Peyer's patch (tissue), 4 donors: Measurements from ENCODE around the gene GFRA4.

Experiments used
- POLR2A ChIP-seq, 2 donors: fragments of 450-650 bp; IDR thresholded peaks; one replicate each; pipeline ENCODE4 v1.5.1; 2017; ENCODE audit warnings: antibody characterized with exemption in 2 of 2, mild to moderate bottlenecking in 2 of 2, moderate library complexity in 2 of 2
- TF ChIP-seq, protein P1 (sequence below), 6 experiments: fragments of 450-650 bp in 4 of 6; fragments of 200-600 bp in 2 of 6; sonication (generic) in 1 of 6; IDR thresholded peaks; one replicate each; pipeline ENCODE4 v1.5.1; 2017 to 2019; ENCODE audit warnings: antibody characterized with exemption in 6 of 6, mild to moderate bottlenecking in 3 of 6, moderate library complexity in 1 of 6

DNA sequence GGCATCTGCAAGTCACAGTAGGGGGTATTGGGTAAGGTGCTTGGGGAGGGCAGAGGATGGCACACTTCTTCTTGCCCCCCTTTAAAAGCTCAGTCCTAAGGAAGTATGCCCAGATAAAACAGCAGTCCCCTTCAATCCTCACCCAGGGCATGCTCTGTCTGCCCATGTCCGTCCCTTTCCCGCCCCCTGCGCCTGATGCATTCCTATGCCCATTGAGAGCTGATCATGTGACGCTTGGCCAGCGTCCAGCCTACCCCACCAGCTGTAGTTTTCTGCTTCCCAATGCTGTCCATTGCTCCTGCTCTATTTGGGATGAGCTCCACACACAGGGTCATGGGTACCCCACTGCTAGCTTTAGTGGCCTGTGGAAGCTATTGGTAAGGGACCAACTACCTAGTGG is 40.9 kb upstream of the GFRA4 start:
- TF ChIP-seq, protein P1, sequence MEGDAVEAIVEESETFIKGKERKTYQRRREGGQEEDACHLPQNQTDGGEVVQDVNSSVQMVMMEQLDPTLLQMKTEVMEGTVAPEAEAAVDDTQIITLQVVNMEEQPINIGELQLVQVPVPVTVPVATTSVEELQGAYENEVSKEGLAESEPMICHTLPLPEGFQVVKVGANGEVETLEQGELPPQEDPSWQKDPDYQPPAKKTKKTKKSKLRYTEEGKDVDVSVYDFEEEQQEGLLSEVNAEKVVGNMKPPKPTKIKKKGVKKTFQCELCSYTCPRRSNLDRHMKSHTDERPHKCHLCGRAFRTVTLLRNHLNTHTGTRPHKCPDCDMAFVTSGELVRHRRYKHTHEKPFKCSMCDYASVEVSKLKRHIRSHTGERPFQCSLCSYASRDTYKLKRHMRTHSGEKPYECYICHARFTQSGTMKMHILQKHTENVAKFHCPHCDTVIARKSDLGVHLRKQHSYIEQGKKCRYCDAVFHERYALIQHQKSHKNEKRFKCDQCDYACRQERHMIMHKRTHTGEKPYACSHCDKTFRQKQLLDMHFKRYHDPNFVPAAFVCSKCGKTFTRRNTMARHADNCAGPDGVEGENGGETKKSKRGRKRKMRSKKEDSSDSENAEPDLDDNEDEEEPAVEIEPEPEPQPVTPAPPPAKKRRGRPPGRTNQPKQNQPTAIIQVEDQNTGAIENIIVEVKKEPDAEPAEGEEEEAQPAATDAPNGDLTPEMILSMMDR (IDR thresholded peaks at IDR 0.05): no peak
- TF ChIP-seq POLR2A (IDR thresholded peaks at IDR 0.05): no peak
